Measurements from ENCODE around the gene DAB1.
"Not testable (repeated sequence)": the region's sequence is repeated elsewhere in the genome, so short reads cannot be mapped to it uniquely, and the experiment has no call there.

DAB1 gene

GRCh38 chr1:57222307-57222706, 201.6 kb downstream of the DAB1 start:
- Histone ChIP-seq H3K4me1 (ENCODE audit: control insufficient read depth, insufficient read depth, low read length) (no peaks in the 10 kb centered on the region), H3K4me3 (ENCODE audit: low read depth, low read length) (no peak overlapping the region), H3K27ac (ENCODE audit: extremely low read depth, low read depth, low read length) (no peak overlapping the region), H3K36me3 (ENCODE audit: control insufficient read depth in 2 of 2, insufficient read depth in 1 of 2, low read length in 2 of 2) (no peaks in the 10 kb centered on the region), H3K9me3 (ENCODE audit: control insufficient read depth, insufficient read depth, low read depth, low read length) (no peaks in the 10 kb centered on the region)
- TF ChIP-seq ZNF792 (tag by site-specific recombination; IDR thresholded peaks at IDR 0.05) = no peak
- TF ChIP-seq ZNF138 (tag by site-specific recombination; IDR thresholded peaks at IDR 0.05; ENCODE audit: borderline replicate concordance) = no peak
- TF ChIP-seq ZNF501 (tag by site-specific recombination; IDR thresholded peaks at IDR 0.05) = no peak
- no peak for TF ChIP-seq FEZF1 (tag by site-specific recombination; IDR thresholded peaks at IDR 0.05)
- TF ChIP-seq ZNF366 (tag by site-specific recombination; conservative IDR thresholded peaks at IDR 0.05) = no peak
- ChIA-PET CTCF (no interaction called here), POLR2A (no interaction called here)

GRCh38 chr1:57220905-57221304, 203.0 kb downstream of the DAB1 start:
- H3K27ac ChIP-seq (ENCODE audit: extremely low read depth, low read depth, low read length); CTCF ChIA-PET; H3K4me1 ChIP-seq (ENCODE audit: control insufficient read depth, insufficient read depth, low read length); H3K36me3 ChIP-seq (ENCODE audit: control insufficient read depth in 2 of 2, insufficient read depth in 1 of 2, low read length in 2 of 2); H3K4me3 ChIP-seq (ENCODE audit: low read depth, low read length); POLR2A ChIA-PET; H3K9me3 ChIP-seq (ENCODE audit: control insufficient read depth, insufficient read depth, low read depth, low read length): not testable (repeated sequence)
- TF ChIP-seq ZNF146 (tag by site-specific recombination; IDR thresholded peaks at IDR 0.05) = peak; percentile 67

- CTCF ChIA-PET = no interaction called here
- TF ChIP-seq ZNF621 (tag by site-specific recombination; IDR thresholded peaks at IDR 0.05) (no peak), ZNF362 (tag by site-specific recombination; IDR thresholded peaks at IDR 0.05) (no peak)
- no peak overlapping the region for H3K4me3 ChIP-seq (ENCODE audit: low read depth, low read length)
- no peaks in the 10 kb centered on the region for H3K4me1 ChIP-seq (ENCODE audit: control insufficient read depth, insufficient read depth, low read length)
- H3K36me3 ChIP-seq (ENCODE audit: control insufficient read depth in 2 of 2, insufficient read depth in 1 of 2, low read length in 2 of 2) = no peaks in the 10 kb centered on the region
- POLR2A ChIA-PET = no interaction called here
- H3K27ac ChIP-seq (ENCODE audit: extremely low read depth, low read depth, low read length) = no peak overlapping the region
- H3K9me3 ChIP-seq (ENCODE audit: control insufficient read depth, insufficient read depth, low read depth, low read length) = no peaks in the 10 kb centered on the region
These were observed 205.3 kb downstream of the DAB1 start for GRCh38 chr1:57218487-57219079.

GRCh38 chr1:57217905-57218304, 206.0 kb downstream of the DAB1 start:
- CTCF ChIA-PET = no interaction called here
- no peaks in the 10 kb centered on the region for H3K36me3 ChIP-seq (ENCODE audit: control insufficient read depth in 2 of 2, insufficient read depth in 1 of 2, low read length in 2 of 2)
- H3K27ac ChIP-seq (ENCODE audit: extremely low read depth, low read depth, low read length) = no peak overlapping the region
- H3K9me3 ChIP-seq (ENCODE audit: control insufficient read depth, insufficient read depth, low read depth, low read length) = no peaks in the 10 kb centered on the region
- no peaks in the 10 kb centered on the region for H3K4me1 ChIP-seq (ENCODE audit: control insufficient read depth, insufficient read depth, low read length)
- no peak for TF ChIP-seq ZNF221 (tag by site-specific recombination; IDR thresholded peaks at IDR 0.05; ENCODE audit: borderline replicate concordance)
- TF ChIP-seq ZNF624 (tag by site-specific recombination; IDR thresholded peaks at IDR 0.05) = no peak
- TF ChIP-seq ZNF521 (tag by site-specific recombination; IDR thresholded peaks at IDR 0.05) = no peak
- TF ChIP-seq ZNF16 (tag by site-specific recombination; IDR thresholded peaks at IDR 0.05; ENCODE audit: low read depth) = no peak
- TF ChIP-seq MEIS1 (CRISPR knock-in tag; IDR thresholded peaks at IDR 0.05; ENCODE audit: borderline replicate concordance) = no peak
- no peak for TF ChIP-seq GLIS1 (tag by site-specific recombination; IDR thresholded peaks at IDR 0.05)
- TF ChIP-seq REST (tag by site-specific recombination; IDR thresholded peaks at IDR 0.05) = no peak
- no peak for TF ChIP-seq KLF8 (tag by site-specific recombination; IDR thresholded peaks at IDR 0.05)
- no peak for TF ChIP-seq ZNF664 (tag by site-specific recombination; IDR thresholded peaks at IDR 0.05)
- no peak for TF ChIP-seq ZBTB11 (tag by site-specific recombination; conservative IDR thresholded peaks at IDR 0.05; ENCODE audit: low read depth)
- TF ChIP-seq ZBTB7A (tag by site-specific recombination; IDR thresholded peaks at IDR 0.05; ENCODE audit: low read depth) = no peak
- TF ChIP-seq IKZF3 (tag by site-specific recombination; IDR thresholded peaks at IDR 0.05) = no peak
- no peak for TF ChIP-seq ZNF394 (tag by site-specific recombination; IDR thresholded peaks at IDR 0.05; ENCODE audit: borderline replicate concordance)
- POLR2A ChIA-PET = no interaction called here
- no peak overlapping the region for H3K4me3 ChIP-seq (ENCODE audit: low read depth, low read length)
